OCI-LY3 (cell line): ENCODE measurements around the gene PLCB4.

Experiments used
- H2AFZ ChIP-seq: fragments of 200-600, 300-600 bp; shearing (Covaris generic); 2 replicates; pipeline ENCODE4 v1.6.0; 2014; ENCODE audit warnings: antibody characterized with exemption, low read depth, low read length
- H3K27ac ChIP-seq: fragments of 200-600, 300-600 bp; sonication (generic); 2 replicates; pipeline ENCODE4 v1.5.1; 2014; ENCODE audit warnings: mild to moderate bottlenecking, low read length, moderate library complexity, mixed read lengths
- H3K27me3 ChIP-seq: fragments of 200-600, 300-600 bp; sonication (generic); 2 replicates; pipeline ENCODE4 v1.6.1; 2014; ENCODE audit warnings: low read depth, low read length, mixed read lengths
- H3K36me3 ChIP-seq: fragments of 200-600, 300-600 bp; sonication (generic); replicated peaks from 2 replicates; pipeline ENCODE3; 2014; ENCODE audit warnings: low read depth, low read length, mixed read lengths
- H3K4me1 ChIP-seq: fragments of 300-600, 200-600 bp; sonication (generic); 2 replicates; pipeline ENCODE4 v1.6.1; 2014; ENCODE audit warnings: low read length, mixed read lengths
- H3K4me2 ChIP-seq: fragments of 200-600, 300-600 bp; sonication (generic); 2 replicates; pipeline ENCODE4 v1.6.1; 2014; ENCODE audit warnings: low read length, mixed read lengths
- H3K4me3 ChIP-seq: fragments of 300-600, 200-600 bp; sonication (generic); 2 replicates; pipeline ENCODE4 v1.5.1; 2014; ENCODE audit warnings: antibody characterized with exemption, mild to moderate bottlenecking, low read length, moderate library complexity
- H3K79me2 ChIP-seq: fragments of 300-600, 200-600 bp; shearing (Covaris generic); 2 replicates; pipeline ENCODE4 v1.6.1; 2014; ENCODE audit warnings: mild to moderate bottlenecking, low read length, mixed read lengths
- H3K9ac ChIP-seq: fragments of 300-600, 200-600 bp; shearing (Covaris generic); 2 replicates; pipeline ENCODE4 v1.6.0; 2014; ENCODE audit warnings: mild to moderate bottlenecking, low read length, moderate library complexity
- H3K9me3 ChIP-seq: fragments of 200-600, 300-600 bp; shearing (Covaris generic); 2 replicates; pipeline ENCODE4 v1.6.1; 2014; ENCODE audit warnings: low read length, mixed read lengths; ENCODE audit not compliant: insufficient read depth
- H4K20me1 ChIP-seq: fragments of 200-600, 300-600 bp; sonication (generic); 2 replicates; pipeline ENCODE4 v1.6.1; 2016; ENCODE audit warnings: low read length, mixed read lengths; ENCODE audit not compliant: insufficient read depth
- CTCF ChIP-seq: fragments of 200-600, 300-600 bp; sonication (generic); IDR thresholded peaks from 2 replicates; pipeline ENCODE4 v1.5.1; 2014; ENCODE audit warnings: antibody characterized with exemption, low read length, low read depth
- EZH2phosphoT487 ChIP-seq: fragments of 200-600 bp; shearing (Covaris generic); IDR thresholded peaks from 2 replicates; pipeline ENCODE4 v1.6.1; 2018; ENCODE audit warnings: antibody characterized with exemption, mixed run types, low read depth

PLCB4 gene

GRCh38 chr20:9185511-9185910 is 116.6 kb downstream of the PLCB4 start:
- Histone ChIP-seq H3K4me2 (no peak overlapping the region), H3K79me2 (no peaks in the 10 kb centered on the region), H3K9me3 (no peaks in the 10 kb centered on the region), H2AFZ (no peak overlapping the region), H3K4me3 (no peak overlapping the region), H4K20me1 (no peaks in the 10 kb centered on the region), H3K27me3 (no peaks in the 10 kb centered on the region), H3K36me3 (no peaks in the 10 kb centered on the region), H3K27ac (no peak overlapping the region), H3K4me1 (no peaks in the 10 kb centered on the region), H3K9ac (no peak overlapping the region)
- TF ChIP-seq EZH2phosphoT487, result no peak
- no peak for TF ChIP-seq CTCF

- Histone ChIP-seq H4K20me1 (no peaks in the 10 kb centered on the region), H3K27me3 (no peaks in the 10 kb centered on the region), H3K4me2 (no peak overlapping the region), H3K9me3 (no peaks in the 10 kb centered on the region), H3K27ac (no peak overlapping the region), H3K9ac (no peak overlapping the region), H3K4me1 (no peaks in the 10 kb centered on the region), H3K36me3 (no peaks in the 10 kb centered on the region), H3K4me3 (no peak overlapping the region), H2AFZ (no peak overlapping the region), H3K79me2 (no peaks in the 10 kb centered on the region)
- TF ChIP-seq EZH2phosphoT487, result no peak
- TF ChIP-seq CTCF, result no peak
Observed at GRCh38 chr20:9186396-9186795, 117.5 kb downstream of the PLCB4 start.

GRCh38 chr20:9195031-9195430 is 126.1 kb downstream of the PLCB4 start:
- Histone ChIP-seq H3K9ac (no peak overlapping the region), H3K4me1 (no peaks in the 10 kb centered on the region), H2AFZ (no peak overlapping the region), H3K9me3 (no peaks in the 10 kb centered on the region; the same call in 1 of the 2 replicates), H4K20me1 (no peaks in the 10 kb centered on the region), H3K4me3 (no peak overlapping the region), H3K27ac (no peak overlapping the region), H3K36me3 (no peaks in the 10 kb centered on the region), H3K79me2 (no peaks in the 10 kb centered on the region), H3K4me2 (no peak overlapping the region), H3K27me3 (no peaks in the 10 kb centered on the region)
- TF ChIP-seq EZH2phosphoT487, result no peak
- no peak for TF ChIP-seq CTCF

GRCh38 chr20:9196110-9196509 is 127.2 kb downstream of the PLCB4 start:
- no peaks in the 10 kb centered on the region for H3K27me3 ChIP-seq
- no peak overlapping the region for H2AFZ ChIP-seq
- no peaks in the 10 kb centered on the region for H3K79me2 ChIP-seq
- H3K27ac ChIP-seq, result no peak overlapping the region
- H3K9ac ChIP-seq, result no peak overlapping the region
- H3K4me3 ChIP-seq, result no peak overlapping the region
- no peaks in the 10 kb centered on the region for H3K36me3 ChIP-seq
- no peaks in the 10 kb centered on the region for H3K4me1 ChIP-seq
- H4K20me1 ChIP-seq, result no peaks in the 10 kb centered on the region
- no peak overlapping the region for H3K4me2 ChIP-seq
- TF ChIP-seq EZH2phosphoT487 (no peak), CTCF (no peak)
- no peaks in the 10 kb centered on the region; the same call in 1 of the 2 replicates for H3K9me3 ChIP-seq
